ENCODE data around the gene FOXS1. TPM values are rescaled to one million over a fixed set of nuclear protein-coding genes. Genes with fewer than 3 reads are reported as not detected.
A peak's percentile ranks its signal among the peaks of the same experiment; 100 is the strongest.

Gene FOXS1
- total RNA-seq, 1 donor from 2014 or later = 21.8 TPM

- Histone ChIP-seq H3K9me3 (no peaks in the 10 kb centered on the region), H3K4me1 (peaks cover 0 to 4% of the 10 kb centered on the region in 2 donors), H3K36me3 (no peaks in the 10 kb centered on the region), H3K27ac (no peak overlapping the region), H3K27me3 (no peaks in the 10 kb centered on the region), H3K4me3 (no peak overlapping the region)
- intact Hi-C loops (cut with DNase I) = loop anchor here (2.0 to 10.0 kb wide), 2 partner anchors 231 to 327 kb away; partner anchors contain the start of genes PLAGL2, POFUT1 and TM9SF4
- DNase-seq (ENCODE audit: low spot score in 2 of 2) = no peak
- no peak for TF ChIP-seq CTCF (IDR thresholded peaks at IDR 0.05)
These were observed 32.3 kb upstream of the FOXS1 start for GRCh38 chr20:31877684-31878083.

DNA sequence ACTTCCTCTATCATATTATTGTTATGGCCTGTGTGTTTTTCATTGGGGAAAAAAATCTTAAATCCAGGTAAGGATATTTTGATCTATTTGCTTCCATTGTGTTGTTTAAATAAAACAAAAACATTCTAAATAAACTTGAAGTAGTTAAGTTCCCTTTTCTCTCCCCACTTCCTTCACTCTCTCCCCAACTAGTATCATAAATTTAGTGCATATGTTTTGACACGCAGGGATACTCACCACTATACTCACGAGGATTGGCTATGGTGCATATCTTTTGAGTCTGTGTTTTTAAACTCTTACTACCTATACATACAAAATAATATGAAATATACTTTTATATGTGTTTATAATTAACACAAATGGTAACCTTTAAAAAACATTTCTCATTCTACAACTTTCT is 30.3 kb upstream of the FOXS1 start:
- H3K36me3 ChIP-seq = no peaks in the 10 kb centered on the region
- no peaks in the 10 kb centered on the region for H3K27me3 ChIP-seq
- no peak for DNase-seq (ENCODE audit: low spot score in 2 of 2)
- H3K4me3 ChIP-seq = no peak overlapping the region
- no peaks in the 10 kb centered on the region for H3K9me3 ChIP-seq
- H3K4me1 ChIP-seq = peaks cover 0 to 9% of the 10 kb centered on the region in 2 donors
- TF ChIP-seq CTCF (IDR thresholded peaks at IDR 0.05) = no peak
- intact Hi-C loops (cut with DNase I) = loop anchor here (10.0 kb wide), 1 partner anchor 329 kb away; the partner anchor contains the start of genes PLAGL2 and POFUT1
- H3K27ac ChIP-seq = no peak overlapping the region

- Histone ChIP-seq H3K36me3 (no peaks in the 10 kb centered on the region), H3K9me3 (no peaks in the 10 kb centered on the region), H3K4me1 (peaks cover 5 to 21% of the 10 kb centered on the region in 2 donors), H3K4me3 (no peak overlapping the region), H3K27me3 (no peaks in the 10 kb centered on the region), H3K27ac (no peak overlapping the region)
- no peak for TF ChIP-seq CTCF (IDR thresholded peaks at IDR 0.05)
- DNase-seq (ENCODE audit: low spot score in 2 of 2) = no peak
- intact Hi-C loops (cut with DNase I) = loop anchor here (5.0 to 10.0 kb wide), 2 partner anchors 80 to 332 kb away; partner anchors contain the start of genes PDRG1, PLAGL2 and POFUT1
These were observed 27.0 kb upstream of the FOXS1 start for GRCh38 chr20:31872406-31872805.

DNA sequence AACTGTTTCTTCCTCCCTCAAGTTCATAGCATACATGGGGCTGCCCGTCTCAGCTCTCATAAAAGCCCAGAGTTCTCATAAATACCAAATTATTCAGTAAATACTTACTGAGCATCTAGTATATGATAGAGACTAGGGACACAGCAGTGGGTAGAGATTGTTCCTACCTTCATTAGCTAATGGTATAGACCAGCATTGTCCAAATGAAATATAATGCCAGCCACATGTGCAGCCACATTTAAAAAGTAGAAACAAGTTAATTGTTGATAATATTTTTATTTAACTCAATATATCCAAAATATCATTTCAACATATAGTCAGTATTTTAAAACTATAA is 26.2 kb upstream of the FOXS1 start:
- peaks cover 5 to 21% of the 10 kb centered on the region in 2 donors for H3K4me1 ChIP-seq
- DNase-seq (ENCODE audit: low spot score in 2 of 2) = no peak
- no peak overlapping the region for H3K27ac ChIP-seq
- H3K4me3 ChIP-seq = no peak overlapping the region
- intact Hi-C loops (cut with DNase I) = loop anchor here (2.0 to 10.0 kb wide), 3 partner anchors 27 to 333 kb away; partner anchors contain the start of genes FOXS1, PDRG1, PLAGL2 and POFUT1
- H3K27me3 ChIP-seq = no peaks in the 10 kb centered on the region
- no peaks in the 10 kb centered on the region for H3K36me3 ChIP-seq
- H3K9me3 ChIP-seq = no peaks in the 10 kb centered on the region
- no peak for TF ChIP-seq CTCF (IDR thresholded peaks at IDR 0.05)

- Histone ChIP-seq H3K4me3 (peak overlapping the region; percentile 88 to 90), H3K27ac (peak overlapping the region; percentile 41 to 68), H3K4me1 (peaks cover 5 to 21% of the 10 kb centered on the region in 2 donors), H3K27me3 (no peaks in the 10 kb centered on the region), H3K36me3 (no peaks in the 10 kb centered on the region), H3K9me3 (no peaks in the 10 kb centered on the region)
- peak in 1 of 2 donors; percentile 65 for DNase-seq (ENCODE audit: low spot score in 2 of 2)
- no peak for TF ChIP-seq CTCF (IDR thresholded peaks at IDR 0.05)
- intact Hi-C loops (cut with DNase I) = loop anchor here (1.0 to 10.0 kb wide), 4 partner anchors 8 to 334 kb away; partner anchors contain the start of genes FOXS1, PDRG1, PLAGL2 and POFUT1
These were observed 25.6 kb upstream of the FOXS1 start for GRCh38 chr20:31870726-31871617.
